ENCODE data around the gene EXOC8. TPM values are rescaled to one million over a fixed set of nuclear protein-coding genes. Genes with fewer than 3 reads are reported as not detected.

Gene EXOC8
- total and polyA plus RNA-seq, 2 experiments from 2014 or later, result 2.3 to 14.4 TPM

DNA sequence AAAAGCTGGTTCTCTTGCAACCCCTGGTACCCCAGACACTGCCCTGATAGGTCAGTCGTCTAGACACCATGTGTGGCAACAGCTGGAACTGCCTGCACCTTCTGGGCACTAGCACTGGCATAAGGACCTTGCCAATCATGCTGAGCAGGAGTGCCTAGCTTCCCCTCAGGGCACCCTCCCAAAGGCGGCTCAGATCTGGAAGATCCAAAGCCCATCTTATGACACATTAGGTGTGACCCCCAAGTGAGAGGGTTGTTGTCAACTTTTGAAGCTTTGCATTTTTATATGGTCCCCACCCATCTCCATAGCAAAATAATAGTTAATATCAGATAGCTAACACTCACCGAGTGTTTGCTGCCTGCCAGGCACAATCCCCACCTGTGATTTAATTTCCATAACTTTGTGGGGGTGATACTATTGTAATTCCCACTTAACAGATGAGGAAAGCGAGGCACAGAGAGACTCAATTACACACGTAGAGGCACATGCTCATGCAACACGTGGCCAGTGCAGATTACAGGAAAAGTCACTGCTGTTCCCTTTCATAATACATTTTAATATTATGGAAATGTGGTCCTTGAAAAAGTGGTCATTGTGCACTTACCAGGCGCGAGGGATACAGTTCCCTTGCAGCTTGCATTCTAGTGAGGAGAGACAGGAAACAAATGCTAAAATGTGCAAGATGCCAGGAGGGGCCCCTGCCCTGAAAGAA, 25.8 kb downstream of the EXOC8 start:
- Histone ChIP-seq H3K36me3 (ENCODE audit: insufficient read depth) (no peaks in the 10 kb centered on the region), H3K4me2 (no peak overlapping the region), H3K79me2 (replicated peaks; ENCODE audit: insufficient read depth) (no peaks in the 10 kb centered on the region), H3K27ac (ENCODE audit: low read depth) (no peak overlapping the region), H3K27me3 (ENCODE audit: insufficient read depth) (no peaks in the 10 kb centered on the region), H3K4me1 (ENCODE audit: insufficient read depth) (no peaks in the 10 kb centered on the region), H3F3A (replicated peaks; ENCODE audit: low read depth) (no peaks in the 10 kb centered on the region), H2AFZ (no peak overlapping the region), H3K9me2 (ENCODE audit: insufficient read depth) (no peaks in the 10 kb centered on the region), H3K4me3 (no peak overlapping the region), H4K20me1 (replicated peaks; ENCODE audit: insufficient read depth) (no peaks in the 10 kb centered on the region)
- peaks cover 4% of the 10 kb centered on the region for H3K27me3 Mint-ChIP-seq (ENCODE audit: insufficient read depth, low read depth, poor library complexity)
- no peaks in the 10 kb centered on the region for H3K36me3 Mint-ChIP-seq (ENCODE audit: low read depth)
- H3K4me3 Mint-ChIP-seq, result no peak overlapping the region
- no peak for TF ChIP-seq ZNF114 (CRISPR knock-in tag; IDR thresholded peaks at IDR 0.05)
- TF ChIP-seq, protein P1, sequence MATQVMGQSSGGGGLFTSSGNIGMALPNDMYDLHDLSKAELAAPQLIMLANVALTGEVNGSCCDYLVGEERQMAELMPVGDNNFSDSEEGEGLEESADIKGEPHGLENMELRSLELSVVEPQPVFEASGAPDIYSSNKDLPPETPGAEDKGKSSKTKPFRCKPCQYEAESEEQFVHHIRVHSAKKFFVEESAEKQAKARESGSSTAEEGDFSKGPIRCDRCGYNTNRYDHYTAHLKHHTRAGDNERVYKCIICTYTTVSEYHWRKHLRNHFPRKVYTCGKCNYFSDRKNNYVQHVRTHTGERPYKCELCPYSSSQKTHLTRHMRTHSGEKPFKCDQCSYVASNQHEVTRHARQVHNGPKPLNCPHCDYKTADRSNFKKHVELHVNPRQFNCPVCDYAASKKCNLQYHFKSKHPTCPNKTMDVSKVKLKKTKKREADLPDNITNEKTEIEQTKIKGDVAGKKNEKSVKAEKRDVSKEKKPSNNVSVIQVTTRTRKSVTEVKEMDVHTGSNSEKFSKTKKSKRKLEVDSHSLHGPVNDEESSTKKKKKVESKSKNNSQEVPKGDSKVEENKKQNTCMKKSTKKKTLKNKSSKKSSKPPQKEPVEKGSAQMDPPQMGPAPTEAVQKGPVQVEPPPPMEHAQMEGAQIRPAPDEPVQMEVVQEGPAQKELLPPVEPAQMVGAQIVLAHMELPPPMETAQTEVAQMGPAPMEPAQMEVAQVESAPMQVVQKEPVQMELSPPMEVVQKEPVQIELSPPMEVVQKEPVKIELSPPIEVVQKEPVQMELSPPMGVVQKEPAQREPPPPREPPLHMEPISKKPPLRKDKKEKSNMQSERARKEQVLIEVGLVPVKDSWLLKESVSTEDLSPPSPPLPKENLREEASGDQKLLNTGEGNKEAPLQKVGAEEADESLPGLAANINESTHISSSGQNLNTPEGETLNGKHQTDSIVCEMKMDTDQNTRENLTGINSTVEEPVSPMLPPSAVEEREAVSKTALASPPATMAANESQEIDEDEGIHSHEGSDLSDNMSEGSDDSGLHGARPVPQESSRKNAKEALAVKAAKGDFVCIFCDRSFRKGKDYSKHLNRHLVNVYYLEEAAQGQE (IDR thresholded peaks at IDR 0.05; ENCODE audit: unreplicated experiment), result no peak
- no peak overlapping the region for H3K27ac Mint-ChIP-seq
- no peak for ATAC-seq
- H3K9me3 Mint-ChIP-seq, result no peaks in the 10 kb centered on the region
- no peak for DNase-seq (ENCODE audit: low spot score)
- no peaks in the 10 kb centered on the region for H3K4me1 Mint-ChIP-seq

DNA sequence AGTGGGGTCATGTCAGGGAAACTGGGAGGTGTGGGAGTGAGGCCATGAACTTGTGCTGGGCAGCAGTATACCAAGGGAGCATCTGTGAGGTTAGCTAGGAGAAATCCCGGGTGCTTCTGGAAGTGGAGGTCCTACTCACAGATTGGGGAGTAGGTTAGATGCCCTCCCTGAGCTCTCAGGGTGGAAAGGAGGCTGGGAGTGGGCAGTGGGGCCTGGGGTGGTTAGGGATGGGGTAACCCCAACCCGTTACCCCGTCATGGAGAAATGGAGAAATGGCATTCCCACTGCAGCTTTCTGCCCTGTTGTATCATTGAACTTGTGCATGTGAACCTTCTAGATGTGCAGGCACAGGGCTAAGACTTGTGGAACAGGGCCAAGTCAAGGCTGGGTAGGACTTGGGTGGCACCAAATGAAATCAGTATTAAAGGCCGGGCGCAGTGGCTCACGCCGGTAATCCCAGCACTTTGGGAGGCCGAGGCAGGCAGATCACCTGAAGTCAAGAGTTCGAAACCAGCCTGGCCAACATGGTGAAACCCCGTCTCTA, 27.2 kb downstream of the EXOC8 start:
- no peaks in the 10 kb centered on the region for H3K36me3 ChIP-seq (ENCODE audit: insufficient read depth)
- H3K9me2 ChIP-seq (ENCODE audit: insufficient read depth), result no peaks in the 10 kb centered on the region
- Mint-ChIP-seq H3K9me3 (no peaks in the 10 kb centered on the region), H3K27me3 (ENCODE audit: insufficient read depth, low read depth, poor library complexity) (peaks cover 4% of the 10 kb centered on the region), H3K4me3 (no peak overlapping the region), H3K27ac (no peak overlapping the region), H3K36me3 (ENCODE audit: low read depth) (no peaks in the 10 kb centered on the region), H3K4me1 (no peaks in the 10 kb centered on the region)
- no peaks in the 10 kb centered on the region for H3F3A ChIP-seq (replicated peaks; ENCODE audit: low read depth)
- H3K27me3 ChIP-seq (ENCODE audit: insufficient read depth), result no peaks in the 10 kb centered on the region
- no peaks in the 10 kb centered on the region for H4K20me1 ChIP-seq (replicated peaks; ENCODE audit: insufficient read depth)
- H3K4me2 ChIP-seq, result no peak overlapping the region
- no peak for DNase-seq (ENCODE audit: low spot score)
- no peak overlapping the region for H2AFZ ChIP-seq
- H3K4me1 ChIP-seq (ENCODE audit: insufficient read depth), result no peaks in the 10 kb centered on the region
- H3K4me3 ChIP-seq, result no peak overlapping the region
- H3K27ac ChIP-seq (ENCODE audit: low read depth), result no peak overlapping the region
- ATAC-seq, result no peak
- H3K79me2 ChIP-seq (replicated peaks; ENCODE audit: insufficient read depth), result no peaks in the 10 kb centered on the region
- TF ChIP-seq, protein P2, sequence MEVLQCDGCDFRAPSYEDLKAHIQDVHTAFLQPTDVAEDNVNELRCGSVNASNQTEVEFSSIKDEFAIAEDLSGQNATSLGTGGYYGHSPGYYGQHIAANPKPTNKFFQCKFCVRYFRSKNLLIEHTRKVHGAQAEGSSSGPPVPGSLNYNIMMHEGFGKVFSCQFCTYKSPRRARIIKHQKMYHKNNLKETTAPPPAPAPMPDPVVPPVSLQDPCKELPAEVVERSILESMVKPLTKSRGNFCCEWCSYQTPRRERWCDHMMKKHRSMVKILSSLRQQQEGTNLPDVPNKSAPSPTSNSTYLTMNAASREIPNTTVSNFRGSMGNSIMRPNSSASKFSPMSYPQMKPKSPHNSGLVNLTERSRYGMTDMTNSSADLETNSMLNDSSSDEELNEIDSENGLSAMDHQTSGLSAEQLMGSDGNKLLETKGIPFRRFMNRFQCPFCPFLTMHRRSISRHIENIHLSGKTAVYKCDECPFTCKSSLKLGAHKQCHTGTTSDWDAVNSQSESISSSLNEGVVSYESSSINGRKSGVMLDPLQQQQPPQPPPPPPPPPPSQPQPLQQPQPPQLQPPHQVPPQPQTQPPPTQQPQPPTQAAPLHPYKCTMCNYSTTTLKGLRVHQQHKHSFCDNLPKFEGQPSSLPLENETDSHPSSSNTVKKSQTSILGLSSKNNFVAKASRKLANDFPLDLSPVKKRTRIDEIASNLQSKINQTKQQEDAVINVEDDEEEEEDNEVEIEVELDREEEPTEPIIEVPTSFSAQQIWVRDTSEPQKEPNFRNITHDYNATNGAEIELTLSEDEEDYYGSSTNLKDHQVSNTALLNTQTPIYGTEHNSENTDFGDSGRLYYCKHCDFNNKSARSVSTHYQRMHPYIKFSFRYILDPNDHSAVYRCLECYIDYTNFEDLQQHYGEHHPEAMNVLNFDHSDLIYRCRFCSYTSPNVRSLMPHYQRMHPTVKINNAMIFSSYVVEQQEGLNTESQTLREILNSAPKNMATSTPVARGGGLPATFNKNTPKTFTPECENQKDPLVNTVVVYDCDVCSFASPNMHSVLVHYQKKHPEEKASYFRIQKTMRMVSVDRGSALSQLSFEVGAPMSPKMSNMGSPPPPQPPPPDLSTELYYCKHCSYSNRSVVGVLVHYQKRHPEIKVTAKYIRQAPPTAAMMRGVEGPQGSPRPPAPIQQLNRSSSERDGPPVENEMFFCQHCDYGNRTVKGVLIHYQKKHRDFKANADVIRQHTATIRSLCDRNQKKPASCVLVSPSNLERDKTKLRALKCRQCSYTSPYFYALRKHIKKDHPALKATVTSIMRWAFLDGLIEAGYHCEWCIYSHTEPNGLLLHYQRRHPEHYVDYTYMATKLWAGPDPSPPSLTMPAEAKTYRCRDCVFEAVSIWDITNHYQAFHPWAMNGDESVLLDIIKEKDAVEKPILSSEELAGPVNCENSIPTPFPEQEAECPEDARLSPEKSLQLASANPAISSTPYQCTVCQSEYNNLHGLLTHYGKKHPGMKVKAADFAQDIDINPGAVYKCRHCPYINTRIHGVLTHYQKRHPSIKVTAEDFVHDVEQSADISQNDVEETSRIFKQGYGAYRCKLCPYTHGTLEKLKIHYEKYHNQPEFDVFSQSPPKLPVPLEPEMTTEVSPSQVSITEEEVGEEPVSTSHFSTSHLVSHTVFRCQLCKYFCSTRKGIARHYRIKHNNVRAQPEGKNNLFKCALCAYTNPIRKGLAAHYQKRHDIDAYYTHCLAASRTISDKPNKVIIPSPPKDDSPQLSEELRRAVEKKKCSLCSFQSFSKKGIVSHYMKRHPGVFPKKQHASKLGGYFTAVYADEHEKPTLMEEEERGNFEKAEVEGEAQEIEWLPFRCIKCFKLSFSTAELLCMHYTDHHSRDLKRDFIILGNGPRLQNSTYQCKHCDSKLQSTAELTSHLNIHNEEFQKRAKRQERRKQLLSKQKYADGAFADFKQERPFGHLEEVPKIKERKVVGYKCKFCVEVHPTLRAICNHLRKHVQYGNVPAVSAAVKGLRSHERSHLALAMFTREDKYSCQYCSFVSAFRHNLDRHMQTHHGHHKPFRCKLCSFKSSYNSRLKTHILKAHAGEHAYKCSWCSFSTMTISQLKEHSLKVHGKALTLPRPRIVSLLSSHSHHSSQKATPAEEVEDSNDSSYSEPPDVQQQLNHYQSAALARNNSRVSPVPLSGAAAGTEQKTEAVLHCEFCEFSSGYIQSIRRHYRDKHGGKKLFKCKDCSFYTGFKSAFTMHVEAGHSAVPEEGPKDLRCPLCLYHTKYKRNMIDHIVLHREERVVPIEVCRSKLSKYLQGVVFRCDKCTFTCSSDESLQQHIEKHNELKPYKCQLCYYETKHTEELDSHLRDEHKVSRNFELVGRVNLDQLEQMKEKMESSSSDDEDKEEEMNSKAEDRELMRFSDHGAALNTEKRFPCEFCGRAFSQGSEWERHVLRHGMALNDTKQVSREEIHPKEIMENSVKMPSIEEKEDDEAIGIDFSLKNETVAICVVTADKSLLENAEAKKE (CRISPR knock-in tag; IDR thresholded peaks at IDR 0.05), result no peak
- TF ChIP-seq STAT1 (IDR thresholded peaks at IDR 0.05; ENCODE audit: unreplicated experiment) (no peak), NANOG (IDR thresholded peaks at IDR 0.05; ENCODE audit: borderline replicate concordance) (no peak), EZH2phosphoT487 (IDR thresholded peaks at IDR 0.05; ENCODE audit: unreplicated experiment) (no peak), JUNB (IDR thresholded peaks at IDR 0.05; ENCODE audit: unreplicated experiment) (no peak), EZH2 (IDR thresholded peaks at IDR 0.05; ENCODE audit: low read depth, unreplicated experiment) (no peak), CREB1 (CRISPR knock-in tag; IDR thresholded peaks at IDR 0.05; ENCODE audit: low read depth) (no peak)
- TF ChIP-seq, protein P3, sequence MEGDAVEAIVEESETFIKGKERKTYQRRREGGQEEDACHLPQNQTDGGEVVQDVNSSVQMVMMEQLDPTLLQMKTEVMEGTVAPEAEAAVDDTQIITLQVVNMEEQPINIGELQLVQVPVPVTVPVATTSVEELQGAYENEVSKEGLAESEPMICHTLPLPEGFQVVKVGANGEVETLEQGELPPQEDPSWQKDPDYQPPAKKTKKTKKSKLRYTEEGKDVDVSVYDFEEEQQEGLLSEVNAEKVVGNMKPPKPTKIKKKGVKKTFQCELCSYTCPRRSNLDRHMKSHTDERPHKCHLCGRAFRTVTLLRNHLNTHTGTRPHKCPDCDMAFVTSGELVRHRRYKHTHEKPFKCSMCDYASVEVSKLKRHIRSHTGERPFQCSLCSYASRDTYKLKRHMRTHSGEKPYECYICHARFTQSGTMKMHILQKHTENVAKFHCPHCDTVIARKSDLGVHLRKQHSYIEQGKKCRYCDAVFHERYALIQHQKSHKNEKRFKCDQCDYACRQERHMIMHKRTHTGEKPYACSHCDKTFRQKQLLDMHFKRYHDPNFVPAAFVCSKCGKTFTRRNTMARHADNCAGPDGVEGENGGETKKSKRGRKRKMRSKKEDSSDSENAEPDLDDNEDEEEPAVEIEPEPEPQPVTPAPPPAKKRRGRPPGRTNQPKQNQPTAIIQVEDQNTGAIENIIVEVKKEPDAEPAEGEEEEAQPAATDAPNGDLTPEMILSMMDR (conservative IDR thresholded peaks at IDR 0.05; ENCODE audit: low read depth in 2 of 2), result no peak
